HEK293T (cell line): Measurements from ENCODE around the gene HDAC9.

Experiments used
- CTCF ChIA-PET: fragments of 350-600 bp; formaldehyde crosslinking; extraction: SDS; loops from one replicate; lab custom pipeline; 2021; ENCODE audit warnings: antibody characterized with exemption, inconsistent platforms; lab: Yijun Ruan, JAX
- POLR2A ChIA-PET: fragments of 350-600 bp; formaldehyde crosslinking; extraction: SDS; loops from one replicate; lab custom pipeline; 2020; ENCODE audit warnings: antibody characterized with exemption, inconsistent platforms; lab: Yijun Ruan, JAX
- DNase-seq: peaks from one replicate; pipeline ENCODE4 v3.0.0; 2012; ENCODE audit warnings: mixed read lengths; ENCODE audit errors: extremely low spot score
- ARNT ChIP-seq: fragments of 450-650 bp; IDR thresholded peaks from 2 replicates; pipeline ENCODE4 v1.6.1; 2017; ENCODE audit warnings: mild to moderate bottlenecking
- BHLHE40 ChIP-seq: fragments of 450-650 bp; IDR thresholded peaks from 2 replicates; pipeline ENCODE4 v1.6.1; 2016; ENCODE audit warnings: mild to moderate bottlenecking, moderate library complexity, borderline replicate concordance
- CTBP1 ChIP-seq: fragments of 450-650 bp; IDR thresholded peaks from 2 replicates; pipeline ENCODE4 v1.6.1; 2016; ENCODE audit warnings: borderline replicate concordance
- ELF4 ChIP-seq: fragments of 450-650 bp; IDR thresholded peaks from 2 replicates; pipeline ENCODE4 v1.6.1; 2017; ENCODE audit warnings: antibody characterized with exemption
- FOXA1 ChIP-seq: fragments of 450-650 bp; IDR thresholded peaks from 2 replicates; pipeline ENCODE4 v1.6.1; 2016; ENCODE audit warnings: mild to moderate bottlenecking
- FOXK2 ChIP-seq: fragments of 450-650 bp; IDR thresholded peaks from 2 replicates; pipeline ENCODE4 v1.6.1; 2016; ENCODE audit warnings: mild to moderate bottlenecking
- FOXM1 ChIP-seq: fragments of 450-650 bp; IDR thresholded peaks from 2 replicates; pipeline ENCODE4 v1.6.1; 2017; ENCODE audit warnings: mild to moderate bottlenecking, borderline replicate concordance
- HDGF ChIP-seq: fragments of 450-650 bp; IDR thresholded peaks from 2 replicates; pipeline ENCODE4 v1.6.1; 2017; ENCODE audit warnings: antibody characterized with exemption, borderline replicate concordance
- L3MBTL2 ChIP-seq: fragments of 450-650 bp; conservative IDR thresholded peaks from 2 replicates; pipeline ENCODE4 v1.6.1; 2016; ENCODE audit warnings: mild to moderate bottlenecking
- LEF1 ChIP-seq: fragments of 450-650 bp; IDR thresholded peaks from 2 replicates; pipeline ENCODE4 v1.6.1; 2017; ENCODE audit warnings: mild to moderate bottlenecking, borderline replicate concordance
- NFRKB ChIP-seq: fragments of 450-650 bp; IDR thresholded peaks from 2 replicates; pipeline ENCODE4 v1.6.1; 2016; ENCODE audit warnings: mild to moderate bottlenecking, moderate library complexity
- SP1 ChIP-seq: fragments of 450-650 bp; IDR thresholded peaks from 2 replicates; pipeline ENCODE4 v1.6.1; 2017
- SUZ12 ChIP-seq: fragments of 450-650 bp; IDR thresholded peaks from 2 replicates; pipeline ENCODE4 v1.6.1; 2016; ENCODE audit warnings: mild to moderate bottlenecking
- TARDBP ChIP-seq: fragments of 450-650 bp; IDR thresholded peaks from 2 replicates; pipeline ENCODE4 v1.6.1; 2016
- ZNF384 ChIP-seq: fragments of 450-650 bp; IDR thresholded peaks from 2 replicates; pipeline ENCODE4 v1.6.1; 2016
- TF ChIP-seq, protein P1 (sequence below): fragments of 450-650 bp; IDR thresholded peaks from 2 replicates; pipeline ENCODE4 v1.6.1; 2016

The HDAC9 gene

DNA sequence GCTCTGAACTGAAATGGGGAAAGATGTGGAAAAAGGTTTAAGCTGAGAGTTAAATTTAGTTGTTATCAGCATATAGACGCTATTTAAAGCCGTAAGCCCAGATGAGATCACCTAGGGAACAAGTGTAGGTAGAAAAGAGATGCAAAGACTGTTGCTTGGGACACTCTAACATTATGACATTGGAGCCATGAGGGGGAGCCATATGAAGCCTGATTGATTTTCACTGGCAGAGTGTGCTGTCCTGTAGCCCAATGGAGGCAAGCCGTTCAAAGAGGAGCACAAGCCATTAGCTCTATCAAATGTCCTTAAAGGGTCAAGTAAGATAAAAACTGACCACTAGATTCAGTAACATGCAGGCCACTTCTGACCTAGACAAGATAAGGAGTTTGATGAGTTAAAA is 398.6 kb downstream of the HDAC9 start:
- DNase-seq: no peak
- no peak for TF ChIP-seq BHLHE40
- CTCF ChIA-PET: interaction anchor here (0.6 kb wide), 1 partner anchor 115 kb away, joined by 3 read pairs; no protein-coding TSS in a partner anchor
- POLR2A ChIA-PET: no interaction called here

DNA sequence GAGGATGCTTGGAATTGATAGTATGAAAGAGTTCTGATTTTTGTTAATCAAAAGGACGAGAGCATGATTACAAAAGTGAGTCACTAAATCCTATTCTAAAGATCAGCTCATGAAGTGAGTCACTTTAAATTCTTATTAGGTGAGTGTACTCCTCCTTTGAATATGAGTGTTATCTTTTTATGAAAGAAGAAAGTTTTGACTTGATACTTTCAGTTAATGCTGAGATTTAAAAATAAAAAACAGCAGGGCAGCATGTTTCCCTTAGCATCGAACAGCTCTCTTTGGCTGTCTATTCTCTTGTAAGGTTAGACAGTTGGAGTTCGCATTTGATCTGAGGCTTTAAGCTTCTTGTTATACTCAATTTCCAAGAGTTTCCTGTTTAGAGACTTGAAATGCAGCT is 399.9 kb downstream of the HDAC9 start:
- ChIA-PET CTCF (no interaction called here), POLR2A (no interaction called here)
- TF ChIP-seq HDGF (no peak), SP1 (no peak), LEF1 (no peak), ZNF384 (no peak), FOXM1 (no peak), ELF4 (no peak), FOXK2 (no peak), ARNT (no peak), SUZ12 (no peak), FOXA1 (no peak), CTBP1 (no peak), L3MBTL2 (no peak), BHLHE40 (no peak), NFRKB (no peak), TARDBP (no peak)
- TF ChIP-seq, protein P1, sequence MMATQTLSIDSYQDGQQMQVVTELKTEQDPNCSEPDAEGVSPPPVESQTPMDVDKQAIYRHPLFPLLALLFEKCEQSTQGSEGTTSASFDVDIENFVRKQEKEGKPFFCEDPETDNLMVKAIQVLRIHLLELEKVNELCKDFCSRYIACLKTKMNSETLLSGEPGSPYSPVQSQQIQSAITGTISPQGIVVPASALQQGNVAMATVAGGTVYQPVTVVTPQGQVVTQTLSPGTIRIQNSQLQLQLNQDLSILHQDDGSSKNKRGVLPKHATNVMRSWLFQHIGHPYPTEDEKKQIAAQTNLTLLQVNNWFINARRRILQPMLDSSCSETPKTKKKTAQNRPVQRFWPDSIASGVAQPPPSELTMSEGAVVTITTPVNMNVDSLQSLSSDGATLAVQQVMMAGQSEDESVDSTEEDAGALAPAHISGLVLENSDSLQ: no peak
- no peak for DNase-seq

DNA sequence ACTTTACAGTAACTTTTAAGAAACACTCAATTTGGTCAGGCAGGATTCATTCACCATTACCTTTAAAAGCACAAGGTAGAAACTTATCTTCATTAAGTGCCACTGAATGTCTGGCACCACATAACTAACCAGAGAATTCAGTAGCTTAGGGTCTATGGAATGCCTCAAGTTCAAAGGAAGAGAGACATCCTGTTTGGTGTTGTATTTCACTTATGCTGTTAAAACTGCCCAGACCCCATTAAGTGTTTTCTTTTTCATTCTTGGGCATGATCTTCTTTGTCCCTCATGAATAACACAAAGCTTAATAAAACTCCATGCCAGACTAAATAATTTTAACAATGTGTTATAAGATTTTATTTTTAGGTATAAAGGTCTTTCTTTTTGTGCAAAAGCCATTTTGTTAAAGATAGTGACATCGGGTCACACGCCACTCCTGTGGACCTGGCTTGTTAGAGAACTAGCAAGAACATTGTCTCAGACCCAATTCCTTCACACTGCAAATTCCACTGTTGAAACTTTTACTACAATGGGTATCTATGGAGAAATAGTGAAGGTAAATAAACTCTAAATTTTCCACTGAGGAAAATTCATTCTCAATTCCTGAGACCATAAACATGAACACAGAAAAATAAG is 400.9 kb downstream of the HDAC9 start:
- ChIA-PET CTCF (no interaction called here), POLR2A (no interaction called here)
- DNase-seq: no peak
- TF ChIP-seq, protein P1: no peak
- TF ChIP-seq NFRKB: no peak
- TF ChIP-seq ZNF384: no peak
- no peak for TF ChIP-seq FOXA1
- no peak for TF ChIP-seq FOXK2

DNA sequence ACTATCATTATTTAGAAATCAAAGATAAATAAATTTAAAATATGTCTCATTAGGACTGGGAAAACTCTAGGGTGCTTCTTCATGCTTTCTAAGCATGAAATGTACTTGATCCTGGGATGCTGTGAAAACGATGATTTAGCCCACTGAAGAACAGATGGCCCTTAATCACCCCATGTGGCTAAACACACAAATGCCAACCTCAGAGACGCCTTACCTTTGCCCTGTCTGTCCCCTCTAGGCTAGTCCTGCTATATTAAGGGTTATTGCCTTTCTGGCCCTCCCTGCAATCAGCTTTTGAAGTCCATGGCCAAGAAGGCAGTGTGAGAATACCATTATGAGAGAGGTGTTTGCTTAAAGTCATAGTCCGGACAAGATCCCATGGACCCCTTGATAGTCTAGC is 404.7 kb downstream of the HDAC9 start:
- ChIA-PET POLR2A (no interaction called here), CTCF (no interaction called here)

DNA sequence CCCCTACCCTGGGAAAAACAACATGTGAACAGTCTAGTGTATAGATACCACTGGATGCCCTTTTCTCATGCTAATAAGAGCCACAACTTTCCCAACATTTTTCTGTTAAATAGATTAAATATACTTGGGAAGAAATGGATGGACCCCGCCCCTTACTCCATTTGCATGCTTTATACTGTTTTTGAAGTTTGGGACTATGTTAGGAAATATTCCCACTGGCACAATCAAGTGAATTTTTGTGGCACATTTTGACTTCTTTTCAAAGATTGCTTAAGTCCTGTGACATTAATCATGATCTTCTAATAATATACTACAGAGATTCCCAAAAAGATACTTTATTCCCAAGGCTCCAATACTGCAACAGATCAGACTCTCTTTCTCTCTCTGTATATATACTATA is 405.3 kb downstream of the HDAC9 start:
- no peak for DNase-seq
- ChIA-PET POLR2A (no interaction called here), CTCF (no interaction called here)
- TF ChIP-seq, protein P1: no peak
- no peak for TF ChIP-seq L3MBTL2
- TF ChIP-seq FOXM1: no peak
- no peak for TF ChIP-seq BHLHE40
- TF ChIP-seq SP1: no peak
- no peak for TF ChIP-seq ARNT
- no peak for TF ChIP-seq FOXK2
- no peak for TF ChIP-seq ELF4
- TF ChIP-seq TARDBP: no peak
- no peak for TF ChIP-seq ZNF384
- TF ChIP-seq HDGF: no peak
- TF ChIP-seq SUZ12: no peak
- no peak for TF ChIP-seq LEF1
- TF ChIP-seq CTBP1: no peak
- TF ChIP-seq NFRKB: no peak

More for the DNA sequence above, 404.7 kb downstream of the HDAC9 start:
- TF ChIP-seq ZNF384 (no peak), SUZ12 (no peak), FOXK2 (no peak), FOXA1 (no peak), BHLHE40 (no peak), FOXM1 (no peak), L3MBTL2 (no peak)
- TF ChIP-seq, protein P1: no peak
- no peak for DNase-seq

DNA sequence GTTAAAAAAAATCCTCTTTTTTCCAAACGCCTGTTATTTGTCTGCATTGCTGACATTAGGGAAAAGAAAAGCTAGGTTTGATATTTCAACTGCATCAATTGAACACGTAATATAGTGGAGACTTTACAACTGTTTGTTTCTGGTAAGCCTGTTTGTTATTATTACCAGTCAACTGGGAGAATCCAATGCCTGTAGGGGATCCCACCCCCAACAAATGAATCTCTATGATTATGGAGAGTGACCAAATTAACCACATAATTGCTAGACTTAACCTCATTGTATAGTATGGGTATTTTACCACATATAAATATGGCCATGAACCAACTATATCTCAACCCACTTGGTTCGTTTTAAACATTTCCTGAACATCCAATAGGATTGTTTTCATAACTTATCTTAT is 405.8 kb downstream of the HDAC9 start:
- DNase-seq: no peak
- CTCF ChIA-PET: no interaction called here
- TF ChIP-seq ZNF384: no peak
- POLR2A ChIA-PET: interaction anchor here (1.2 kb wide), 1 partner anchor 206 kb away, joined by 3 read pairs; no protein-coding TSS in a partner anchor

DNA sequence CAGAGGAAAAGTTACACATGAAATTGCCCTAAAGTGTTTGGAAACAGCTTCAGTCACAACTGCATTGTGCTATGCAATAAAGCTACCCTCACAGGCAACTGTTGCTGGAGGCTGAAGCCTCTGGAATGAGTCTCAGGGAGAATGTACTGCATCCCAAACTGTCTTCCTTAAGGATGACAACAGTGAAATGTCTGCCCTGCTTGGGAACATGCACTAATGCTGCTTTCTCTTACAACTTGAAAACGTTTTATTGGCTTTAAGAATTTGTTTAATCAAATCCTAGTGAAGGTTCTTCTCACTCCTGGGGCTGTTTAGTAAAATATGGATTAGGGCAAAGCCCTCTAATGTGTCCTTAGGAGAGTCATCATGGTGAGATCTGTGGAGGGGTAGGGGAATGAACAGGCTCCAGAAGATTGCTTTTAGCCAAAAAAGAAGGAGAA is 406.5 kb downstream of the HDAC9 start:
- CTCF ChIA-PET: no interaction called here
- TF ChIP-seq ZNF384 (no peak), SP1 (no peak), L3MBTL2 (no peak), TARDBP (no peak), FOXA1 (no peak), FOXK2 (no peak), LEF1 (no peak), NFRKB (no peak), ELF4 (no peak), SUZ12 (no peak), HDGF (no peak), CTBP1 (no peak), ARNT (no peak)
- TF ChIP-seq, protein P1: no peak
- POLR2A ChIA-PET: interaction anchor here (1.2 kb wide), 1 partner anchor 205 kb away, joined by 3 read pairs; no protein-coding TSS in a partner anchor
- DNase-seq: no peak
